CD14-positive monocyte (primary cell): ENCODE results near the gene WTIP. TPM values are rescaled to one million over a fixed set of nuclear protein-coding genes. Genes with fewer than 3 reads are reported as not detected.

Experiments used
- DNase-seq, 3 donors: peaks; one replicate each; pipeline ENCODE4 v3.0.0-alpha.2; 2011 to 2022
- H2AFZ ChIP-seq: 2 replicates; pipeline ENCODE4 v1.6.0; 2012; ENCODE audit warnings: mild to moderate bottlenecking, low read depth, low read length, inconsistent platforms; ENCODE audit not compliant: insufficient read depth, poor library complexity, severe bottlenecking
- H3K27ac ChIP-seq, 2 donors: 1 replicate in 1 of 2; 2 replicates in 1 of 2; pipeline ENCODE4 v1.5.1; 2012 to 2013; ENCODE audit warnings: low read length in 2 of 2, control low read depth in 1 of 2, inconsistent platforms in 1 of 2, low read depth in 1 of 2, mild to moderate bottlenecking in 1 of 2
- H3K27me3 ChIP-seq, 2 donors: one replicate each; pipeline versions ENCODE4 v1.6.0 to v1.6.1; 2011 to 2013; ENCODE audit warnings: low read length in 2 of 2; ENCODE audit not compliant: control insufficient read depth in 2 of 2, insufficient read depth in 2 of 2
- H3K36me3 ChIP-seq, 2 donors: replicated peaks in 1 of 2; 1 replicate in 1 of 2; 2 replicates in 1 of 2; pipeline versions ENCODE4 v1.5.1 to v1.6.1; 2012 to 2013; ENCODE audit warnings: low read length in 2 of 2, control low read depth in 1 of 2, inconsistent platforms in 1 of 2, mild to moderate bottlenecking in 1 of 2; ENCODE audit not compliant: insufficient read depth in 2 of 2, control insufficient read depth in 1 of 2
- H3K4me1 ChIP-seq, 2 donors: 1 replicate in 1 of 2; 2 replicates in 1 of 2; pipeline versions ENCODE4 v1.5.1 to v1.6.1; 2012 to 2013; ENCODE audit warnings: low read length in 2 of 2, control low read depth in 1 of 2, inconsistent platforms in 1 of 2, mild to moderate bottlenecking in 1 of 2, moderate library complexity in 1 of 2; ENCODE audit not compliant: insufficient read depth in 2 of 2, control insufficient read depth in 1 of 2
- H3K4me2 ChIP-seq: replicated peaks from 2 replicates; pipeline ENCODE3; 2012; ENCODE audit warnings: low read length, moderate library complexity, mild to moderate bottlenecking; ENCODE audit not compliant: poor library complexity, severe bottlenecking; ENCODE audit errors: extremely low read depth
- H3K4me3 ChIP-seq, 3 experiments: fragments of 200-600 bp in 1 of 3; sonication (generic) in 1 of 3; replicated peaks in 1 of 3; 1 replicate in 2 of 3; 2 replicates in 1 of 3; pipeline ENCODE4 v1.5.1; 2011 to 2013; ENCODE audit warnings: low read length in 3 of 3, mild to moderate bottlenecking in 3 of 3, control low read depth in 2 of 3, low read depth in 2 of 3, inconsistent platforms in 1 of 3, moderate library complexity in 1 of 3
- H3K79me2 ChIP-seq: 2 replicates; pipeline ENCODE4 v1.6.0; 2012; ENCODE audit warnings: mild to moderate bottlenecking, control low read depth, inconsistent platforms, low read length, moderate library complexity; ENCODE audit not compliant: insufficient read depth
- H3K9ac ChIP-seq: 2 replicates; pipeline ENCODE4 v1.6.0; 2017; ENCODE audit warnings: low read length, mild to moderate bottlenecking; ENCODE audit not compliant: insufficient read depth, poor library complexity, severe bottlenecking
- H3K9me3 ChIP-seq, 2 donors: replicated peaks in 1 of 2; 1 replicate in 1 of 2; 2 replicates in 1 of 2; pipeline versions ENCODE4 v1.5.1 to v1.6.1; 2012 to 2013; ENCODE audit warnings: low read length in 2 of 2, control low read depth in 1 of 2; ENCODE audit not compliant: control insufficient read depth in 1 of 2, insufficient read depth in 1 of 2
- H4K20me1 ChIP-seq: 2 replicates; pipeline ENCODE4 v1.6.0; 2012; ENCODE audit warnings: mild to moderate bottlenecking, low read length, control low read depth, moderate library complexity; ENCODE audit not compliant: insufficient read depth
- H3K27ac Mint-ChIP-seq, 7 donors: one replicate each; pipeline ENCODE4 v1.8.0; 2020; ENCODE audit warnings: mild to moderate bottlenecking in 7 of 7, mixed read lengths in 7 of 7, moderate library complexity in 6 of 7, inconsistent platforms in 2 of 7
- H3K27me3 Mint-ChIP-seq, 3 donors: one replicate each; pipeline ENCODE4 v1.8.0; 2021 to 2022; ENCODE audit warnings: low read depth in 3 of 3, mild to moderate bottlenecking in 3 of 3, mixed read lengths in 3 of 3, moderate library complexity in 3 of 3, inconsistent platforms in 1 of 3
- H3K36me3 Mint-ChIP-seq, 2 donors: one replicate each; pipeline ENCODE4 v1.8.0; 2020; ENCODE audit warnings: mixed read lengths in 2 of 2, inconsistent platforms in 1 of 2, mild to moderate bottlenecking in 1 of 2
- H3K4me1 Mint-ChIP-seq: one replicate; pipeline ENCODE4 v1.8.0; 2020; ENCODE audit warnings: mild to moderate bottlenecking, mixed read lengths
- H3K4me3 Mint-ChIP-seq, 2 donors: one replicate each; pipeline ENCODE4 v1.8.0; 2020; ENCODE audit warnings: mild to moderate bottlenecking in 2 of 2, mixed read lengths in 2 of 2, moderate library complexity in 1 of 2
- H3K9me3 Mint-ChIP-seq, 7 donors: one replicate each; pipeline ENCODE4 v1.8.0; 2020 to 2022; ENCODE audit warnings: mixed read lengths in 7 of 7, mild to moderate bottlenecking in 6 of 7, moderate library complexity in 6 of 7, inconsistent platforms in 2 of 7
- CTCF ChIP-seq: fragments of 200-600 bp; IDR thresholded peaks from one replicate; pipeline ENCODE4 v1.8.0; 2022; ENCODE audit warnings: antibody characterized with exemption, mild to moderate bottlenecking
- WGBS: methylation state at CpG from one replicate; pipeline ENCODE4 v1.1.5; 2013; ENCODE audit warnings: missing lambda C conversion rate; ENCODE audit not compliant: insufficient coverage; 5-methylcytosine and 5-hydroxymethylcytosine counted together
- intact Hi-C, 2 donors: fragments of 100-400 bp; cut with micrococcal nuclease; formaldehyde crosslinking; loops; one replicate each; pipeline versions ENCODE4 v1.15.0 to v1.15.1; 2023
- polyA plus RNA-seq, 3 donors: library from polyadenylated mRNA; depleted of rRNA in 1 of 3; unstranded in 2 of 3; stranded (reverse) in 1 of 3; fragments of 300-500 nt in 2 of 3; fragments of >200 nt in 1 of 3; fragmentation: Illumina TruSeq in 2 of 3; gene quantifications; 1 replicate in 2 of 3; 2 replicates in 1 of 3; pipeline ENCODE4 v1.2.3, GENCODE V29; 2012 to 2021

The WTIP gene
- polyA plus RNA-seq, 3 donors = 0.11 TPM; not detected in 2

GRCh38 chr19:34506026-34506370 is 24.4 kb downstream of the WTIP start:
- Mint-ChIP-seq H3K27ac (no peak overlapping the region), H3K9me3 (peaks cover 5 to 14% (median 9%) of the 10 kb centered on the region in 7 donors), H3K27me3 (peaks cover 9 to 11% (median 9%) of the 10 kb centered on the region in 3 donors), H3K4me3 (no peak overlapping the region), H3K4me1 (peaks cover 3% of the 10 kb centered on the region), H3K36me3 (no peaks in the 10 kb centered on the region)
- Histone ChIP-seq H2AFZ (no peak overlapping the region), H3K4me3 (no peak overlapping the region), H4K20me1 (no peaks in the 10 kb centered on the region), H3K36me3 (no peaks in the 10 kb centered on the region), H3K27me3 (peaks cover 0 to 4% of the 10 kb centered on the region in 2 donors), H3K79me2 (no peaks in the 10 kb centered on the region), H3K27ac (no peak overlapping the region), H3K4me2 (no peak overlapping the region), H3K4me1 (peaks cover 0 to 6% of the 10 kb centered on the region in 2 donors), H3K9me3 (peaks cover 1 to 2% of the 10 kb centered on the region in 2 donors), H3K9ac (no peak overlapping the region)
- WGBS = 93% methylated on average over 5 of the region's 8 CpGs
- no peak for TF ChIP-seq CTCF
- intact Hi-C loops = no loop called here
- DNase-seq = no peak

DNA sequence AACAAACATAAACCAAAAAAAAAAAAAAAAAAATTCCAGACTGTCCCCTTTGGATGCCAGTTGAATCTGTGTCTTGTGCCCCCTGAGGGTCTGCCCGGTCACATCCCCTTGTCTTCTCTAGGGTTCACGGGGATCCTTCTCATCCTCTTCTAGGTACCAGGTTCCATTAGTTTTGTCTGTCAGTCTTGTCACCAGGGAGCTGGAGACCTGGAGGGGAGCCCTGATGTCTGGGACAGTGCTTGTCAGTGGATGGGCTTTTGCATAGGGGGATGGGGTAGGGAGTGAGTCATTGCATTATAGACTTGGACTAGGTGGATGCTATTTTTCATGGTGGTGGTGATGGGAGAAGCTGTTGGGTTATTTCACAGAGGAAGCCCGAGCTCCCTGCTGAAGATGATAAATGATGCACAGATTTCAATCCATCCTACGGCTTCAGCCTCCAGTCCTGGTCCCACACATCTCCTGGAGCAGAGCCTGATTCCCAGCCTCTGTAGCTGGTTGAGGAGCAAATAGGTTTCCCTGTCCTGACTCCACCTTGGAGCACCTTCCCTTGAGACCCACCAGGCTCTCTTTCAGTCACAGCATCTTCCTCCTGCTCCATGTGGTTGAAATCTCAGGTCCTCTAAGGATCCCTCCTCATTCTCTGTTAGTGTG is 26.0 kb downstream of the WTIP start:
- Histone ChIP-seq H3K9ac (no peak overlapping the region), H3K79me2 (no peaks in the 10 kb centered on the region), H4K20me1 (no peaks in the 10 kb centered on the region), H2AFZ (no peak overlapping the region), H3K36me3 (no peaks in the 10 kb centered on the region), H3K4me3 (no peak overlapping the region), H3K4me2 (no peak overlapping the region), H3K27ac (no peak overlapping the region), H3K27me3 (no peaks in the 10 kb centered on the region), H3K4me1 (no peaks in the 10 kb centered on the region), H3K9me3 (peaks cover 3 to 9% of the 10 kb centered on the region in 2 donors)
- Mint-ChIP-seq H3K4me1 (no peaks in the 10 kb centered on the region), H3K9me3 (peaks cover 9 to 23% (median 14%) of the 10 kb centered on the region in 7 donors), H3K27ac (no peak overlapping the region), H3K4me3 (no peak overlapping the region), H3K36me3 (no peaks in the 10 kb centered on the region), H3K27me3 (peaks cover 1 to 6% (median 4%) of the 10 kb centered on the region in 3 donors)
- intact Hi-C loops = no loop called here
- no peak for DNase-seq
- 90% methylated on average over 2 of the region's 4 CpGs for WGBS
- TF ChIP-seq CTCF = no peak
